ENCODE measurements around the gene C20orf144. TPM values are rescaled to one million over a fixed set of nuclear protein-coding genes. Genes with fewer than 3 reads are reported as not detected.

The C20orf144 gene
- total RNA-seq, 1 donor from 2014 or later = not detected

GRCh38 chr20:33711446-33711738 is 49.3 kb downstream of the C20orf144 start:
- H3K27me3 ChIP-seq (ENCODE audit: control insufficient read depth, insufficient read depth, low read length) = no peaks in the 10 kb centered on the region
- DNase-seq (ENCODE audit: low read depth) = no peak
- peaks cover 4% of the 10 kb centered on the region for H3K36me3 ChIP-seq (ENCODE audit: control insufficient read depth, insufficient read depth, low read length)
- no peak for TF ChIP-seq CTCF (IDR thresholded peaks at IDR 0.05; ENCODE audit: insufficient read depth, low read length, severe bottlenecking)
- FAIRE-seq = no peak
- H3K4me3 ChIP-seq (ENCODE audit: low read depth, low read length) = no peak overlapping the region

Other genes with a start within 250 kb of the C20orf144 start
- gene SNTA1, start 218.6 kb upstream of the C20orf144 start, total RNA-seq = 4.2 and 7.8 TPM in 2 replicates
- gene CBFA2T2, start 172.2 kb upstream of the C20orf144 start, total RNA-seq = 4.0 and 5.3 TPM in 2 replicates
- 1.2 and 1.6 TPM in 2 replicates for gene ACTL10, start 4.6 kb downstream of the C20orf144 start, total RNA-seq
- gene NECAB3, start 12.1 kb downstream of the C20orf144 start, total RNA-seq = 8.1 and 8.7 TPM in 2 replicates
- gene E2F1, start 24.1 kb downstream of the C20orf144 start, total RNA-seq = 0.26 and 0.64 TPM in 2 replicates
- gene PXMP4, start 58.0 kb downstream of the C20orf144 start, total RNA-seq = 2.4 and 3.3 TPM in 2 replicates
- gene ZNF341, start 69.7 kb downstream of the C20orf144 start, total RNA-seq = 0.53 and 0.64 TPM in 2 replicates
- 30.5 and 48.5 TPM in 2 replicates for gene CHMP4B, start 149.0 kb downstream of the C20orf144 start, total RNA-seq